GM21381 (cell line): Measurements from ENCODE around the gene CDK2.

ENCODE experiments used
- ATAC-seq: cut with Tn5 transposase; IDR thresholded peaks from one replicate; pipeline ENCODE4 v1.9.1; 2021; ENCODE audit warnings: mild to moderate bottlenecking, moderate library complexity; ENCODE audit not compliant: unreplicated experiment

The CDK2 gene

DNA sequence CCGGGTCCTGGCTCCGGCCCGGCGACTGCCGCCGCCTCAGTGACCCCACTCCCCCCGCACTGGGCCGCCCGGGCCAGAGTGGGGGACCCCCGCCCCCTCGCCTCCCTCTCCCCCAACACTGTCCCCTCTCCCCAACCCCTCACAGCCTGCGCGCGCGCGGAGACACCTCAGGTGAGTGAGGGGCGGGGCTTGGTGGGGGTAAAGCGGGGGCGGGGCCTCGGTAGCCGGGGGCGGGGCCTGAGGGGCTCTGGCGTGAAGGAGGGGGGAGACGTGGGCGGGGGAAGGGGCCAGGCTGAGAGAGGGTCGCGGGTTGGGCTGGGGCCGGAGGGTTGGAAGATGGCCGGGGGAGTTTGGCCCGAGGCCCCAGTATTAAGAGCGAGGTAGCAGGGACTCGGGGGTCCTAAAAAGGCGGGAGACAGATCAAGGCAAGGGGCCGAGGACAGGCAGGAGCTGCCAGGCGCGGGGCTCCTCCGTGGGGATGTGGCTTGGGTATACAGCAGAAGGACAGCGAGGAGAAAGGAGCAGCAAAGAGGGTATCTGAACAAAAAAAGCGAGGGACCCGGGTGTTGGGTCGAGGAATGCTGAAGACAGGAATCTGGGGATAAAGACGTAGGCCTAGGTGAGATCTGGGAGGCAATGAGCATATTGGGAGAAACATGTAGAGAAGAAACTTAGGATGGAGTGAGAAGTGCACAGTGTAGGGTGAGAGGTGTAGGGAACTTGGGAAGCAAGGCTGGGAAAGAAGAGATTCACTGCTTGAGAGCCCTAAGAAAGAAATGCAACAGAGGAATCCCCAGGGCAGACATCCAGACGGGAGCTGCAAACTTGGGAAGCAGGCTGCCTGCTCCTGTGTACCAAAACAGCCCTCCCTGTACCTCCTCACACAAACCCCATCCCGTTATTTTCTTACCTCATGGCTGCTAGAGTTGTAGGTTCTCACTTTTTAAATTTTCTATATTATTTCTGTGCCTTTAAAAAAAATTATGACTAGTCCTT lies 41.2 kb downstream of the CDK2 start:
- peak; percentile 40 for ATAC-seq

GRCh38 chr12:56010111-56010570 lies 43.5 kb downstream of the CDK2 start:
- ATAC-seq: no peak

- no peak for ATAC-seq
Measured at GRCh38 chr12:56011509-56012090, 45.0 kb downstream of the CDK2 start.

GRCh38 chr12:56013482-56013881 lies 46.9 kb downstream of the CDK2 start:
- ATAC-seq: no peak

GRCh38 chr12:56014205-56014604 lies 47.6 kb downstream of the CDK2 start:
- ATAC-seq: no peak

DNA sequence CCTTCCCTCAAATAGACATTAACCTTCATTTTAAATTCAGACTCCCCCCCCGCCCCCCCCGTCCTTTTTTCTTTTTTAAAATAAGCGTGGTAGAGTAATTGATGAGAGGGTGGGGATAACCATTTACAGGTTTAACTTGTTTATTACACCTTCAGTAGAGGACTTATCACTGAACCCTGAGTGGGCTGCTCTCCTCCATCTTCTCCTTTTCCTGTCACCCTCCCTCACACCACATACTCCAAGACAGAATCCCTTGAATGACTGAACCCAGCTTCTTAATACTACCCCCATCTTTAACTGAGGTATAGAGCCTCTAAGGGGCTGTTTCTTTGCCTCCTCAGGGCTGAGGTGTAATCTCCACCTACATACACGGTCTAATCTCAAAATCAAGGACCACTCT lies 50.6 kb downstream of the CDK2 start:
- no peak for ATAC-seq

DNA sequence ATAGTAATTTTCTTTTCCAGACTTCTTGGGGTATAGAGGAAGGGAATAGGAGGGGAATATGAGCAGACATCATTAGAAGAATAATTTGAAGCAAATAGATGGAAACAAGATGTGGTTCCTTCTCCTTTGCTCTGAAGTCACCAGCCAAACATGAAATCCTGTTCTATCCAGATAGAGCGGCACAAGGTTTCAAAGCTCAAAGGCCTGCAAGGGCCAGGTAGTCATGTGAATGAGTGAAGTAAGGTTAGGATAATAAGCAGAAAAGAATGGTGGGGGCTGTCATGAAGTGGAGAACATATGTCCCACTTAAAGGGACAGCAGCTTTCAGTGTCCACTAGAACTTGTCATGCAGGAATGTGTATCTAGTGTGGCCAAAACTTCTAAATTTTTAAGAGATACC lies 51.7 kb downstream of the CDK2 start:
- no peak for ATAC-seq

GRCh38 chr12:56020423-56021184 lies 54.0 kb downstream of the CDK2 start, which contains the start of gene IKZF4:
Gene IKZF4, plus strand, starts transcription at chr12:56021043. Its CDS starts 451 bp downstream, at chr12:56021494.
- ATAC-seq: no peak

- ATAC-seq: no peak
Measured at GRCh38 chr12:56021889-56022497, 55.4 kb downstream of the CDK2 start.
